GM12865 (cell line): Measurements from ENCODE around the gene LRFN2.

Experiments used
- DNase-seq: peaks from one replicate; pipeline ENCODE4 v3.0.0; 2010; ENCODE audit warnings: low read depth
- H3K4me3 ChIP-seq: 2 replicates; pipeline ENCODE4 v1.5.1; 2011; ENCODE audit warnings: mild to moderate bottlenecking, low read depth, low read length, control low read depth
- CTCF ChIP-seq: IDR thresholded peaks from 2 replicates; pipeline ENCODE4 v1.5.1; 2011; ENCODE audit warnings: low read length, control low read depth, low read depth, inconsistent platforms; ENCODE audit not compliant: insufficient read depth; ENCODE audit errors: missing control alignments

LRFN2 gene

GRCh38 chr6:40587240-40588069, at the start of gene LRFN2:
Gene LRFN2, minus strand, starts transcription at chr6:40587364.
- TF ChIP-seq CTCF = peak; percentile 72
- peak within 1 kb of the TSS; percentile 25 for H3K4me3 ChIP-seq
- peak; percentile 68 for DNase-seq

- no peak overlapping the region for H3K4me3 ChIP-seq
- no peak for TF ChIP-seq CTCF
- DNase-seq = no peak
Observed at GRCh38 chr6:40634429-40634828, 47.3 kb upstream of the LRFN2 start.

- no peak overlapping the region for H3K4me3 ChIP-seq
- DNase-seq = no peak
- no peak for TF ChIP-seq CTCF
Observed at GRCh38 chr6:40631744-40632143, 44.6 kb upstream of the LRFN2 start.

GRCh38 chr6:40630488-40630887, 43.3 kb upstream of the LRFN2 start:
- DNase-seq = no peak
- no peak overlapping the region for H3K4me3 ChIP-seq
- TF ChIP-seq CTCF = no peak

- TF ChIP-seq CTCF = no peak
- DNase-seq = no peak
- H3K4me3 ChIP-seq = no peak overlapping the region
Observed at GRCh38 chr6:40630051-40630450, 42.9 kb upstream of the LRFN2 start.

GRCh38 chr6:40629463-40629862, 42.3 kb upstream of the LRFN2 start:
- no peak for TF ChIP-seq CTCF
- H3K4me3 ChIP-seq = no peak overlapping the region
- DNase-seq = no peak

GRCh38 chr6:40627316-40627715, 40.2 kb upstream of the LRFN2 start:
- no peak for DNase-seq
- no peak for TF ChIP-seq CTCF
- no peak overlapping the region for H3K4me3 ChIP-seq
